ENCODE measurements around the gene STAT5B. TPM values are rescaled to one million over a fixed set of nuclear protein-coding genes. Genes with fewer than 3 reads are reported as not detected.

STAT5B gene
- total RNA-seq, 2 experiments from 2014 or later, result 128 to 129 TPM

DNA sequence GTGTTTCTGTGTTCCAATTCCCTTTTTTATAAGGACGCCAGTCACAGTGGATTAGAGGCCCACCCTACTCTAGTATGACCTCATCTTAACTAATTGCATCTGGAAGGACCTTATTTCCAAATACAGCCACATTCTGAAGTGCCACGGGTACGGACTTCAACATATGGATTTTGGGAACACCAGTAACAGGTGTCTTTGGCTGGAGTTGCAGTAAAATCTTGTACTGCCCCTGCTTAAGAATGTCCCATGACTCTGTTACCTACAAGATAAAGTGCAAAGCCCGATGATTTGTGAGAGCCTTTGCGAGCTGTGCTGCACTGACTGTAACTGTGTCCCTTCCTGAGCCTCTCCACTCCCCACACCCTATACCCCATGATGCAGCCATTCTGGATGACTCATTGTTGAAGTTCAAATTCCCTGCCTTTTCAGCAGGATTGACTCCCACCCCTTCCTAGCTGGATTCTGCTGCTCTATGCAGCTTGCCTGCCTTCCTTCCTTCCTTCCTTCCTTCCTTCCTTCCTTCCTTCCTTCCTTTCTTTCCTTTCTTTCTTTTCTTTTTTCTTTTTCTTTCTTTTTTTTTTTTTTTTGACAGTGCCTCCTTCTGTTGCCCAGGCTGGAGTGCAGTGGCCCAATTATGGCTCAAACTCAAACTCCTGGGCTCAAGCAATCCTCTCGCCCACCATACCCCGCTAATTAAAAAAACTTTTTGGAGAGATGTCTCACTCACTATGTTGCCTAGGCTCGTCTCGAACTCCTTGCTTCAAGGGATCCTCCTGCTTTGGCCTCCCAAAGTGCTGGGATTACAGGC, 93.1 kb downstream of the STAT5B start:
- POLR2A ChIA-PET, result interaction anchor here (1.0 to 1.6 kb wide), 5 partner anchors 11 to 206 kb away, joined by 3 to 5 read pairs (median 4); partner anchors contain the start of genes GHDC, STAT5A and STAT5B
- H3K4me3 Mint-ChIP-seq, result peak overlapping the region; percentile 82
- DNase-seq (no peak), ATAC-seq (no peak)
- CTCF ChIA-PET, result interaction anchor here (0.5 to 4.9 kb wide), 11 partner anchors 10 to 344 kb away, joined by 3 to 28 read pairs (median 3); partner anchors contain the start of genes GHDC and KAT2A
- no peaks in the 10 kb centered on the region for H3K9me3 Mint-ChIP-seq
- no peaks in the 10 kb centered on the region for H3K36me3 Mint-ChIP-seq (ENCODE audit: low read depth)
- peak overlapping the region; percentile 75 for H3K27ac Mint-ChIP-seq
- TF ChIP-seq, protein P1, sequence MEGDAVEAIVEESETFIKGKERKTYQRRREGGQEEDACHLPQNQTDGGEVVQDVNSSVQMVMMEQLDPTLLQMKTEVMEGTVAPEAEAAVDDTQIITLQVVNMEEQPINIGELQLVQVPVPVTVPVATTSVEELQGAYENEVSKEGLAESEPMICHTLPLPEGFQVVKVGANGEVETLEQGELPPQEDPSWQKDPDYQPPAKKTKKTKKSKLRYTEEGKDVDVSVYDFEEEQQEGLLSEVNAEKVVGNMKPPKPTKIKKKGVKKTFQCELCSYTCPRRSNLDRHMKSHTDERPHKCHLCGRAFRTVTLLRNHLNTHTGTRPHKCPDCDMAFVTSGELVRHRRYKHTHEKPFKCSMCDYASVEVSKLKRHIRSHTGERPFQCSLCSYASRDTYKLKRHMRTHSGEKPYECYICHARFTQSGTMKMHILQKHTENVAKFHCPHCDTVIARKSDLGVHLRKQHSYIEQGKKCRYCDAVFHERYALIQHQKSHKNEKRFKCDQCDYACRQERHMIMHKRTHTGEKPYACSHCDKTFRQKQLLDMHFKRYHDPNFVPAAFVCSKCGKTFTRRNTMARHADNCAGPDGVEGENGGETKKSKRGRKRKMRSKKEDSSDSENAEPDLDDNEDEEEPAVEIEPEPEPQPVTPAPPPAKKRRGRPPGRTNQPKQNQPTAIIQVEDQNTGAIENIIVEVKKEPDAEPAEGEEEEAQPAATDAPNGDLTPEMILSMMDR (IDR thresholded peaks at IDR 0.05), result no peak
- peaks cover 43% of the 10 kb centered on the region for H3K4me1 Mint-ChIP-seq (ENCODE audit: low read depth)
- H3K27me3 Mint-ChIP-seq, result peaks cover 21% of the 10 kb centered on the region
- intact Hi-C loops (cut with micrococcal nuclease), result no loop called here

DNA sequence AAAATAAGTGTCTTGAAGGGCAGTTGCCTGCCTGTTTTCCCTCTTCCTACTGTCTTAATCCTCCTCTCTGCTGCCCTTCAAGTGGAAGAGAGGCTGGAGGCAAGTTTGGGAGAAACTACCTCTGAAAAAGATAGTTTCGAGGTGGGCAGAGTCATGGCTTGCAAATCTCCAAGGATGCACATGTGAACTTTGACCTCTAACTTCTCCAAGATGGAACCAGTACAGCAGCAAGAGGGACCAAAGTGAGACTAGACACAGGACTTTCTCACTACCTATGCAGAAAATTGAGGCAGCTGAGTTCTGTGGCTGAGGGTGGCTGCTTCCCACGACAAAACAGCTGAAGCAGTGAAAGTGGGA, 94.4 kb downstream of the STAT5B start:
- H3K27ac Mint-ChIP-seq, result no peak overlapping the region
- ATAC-seq (no peak), DNase-seq (no peak)
- H3K27me3 Mint-ChIP-seq, result peaks cover 21% of the 10 kb centered on the region
- CTCF ChIA-PET, result interaction anchor here (0.5 to 4.9 kb wide), 22 partner anchors 8 to 493 kb away, joined by 3 to 28 read pairs (median 4); partner anchors contain the start of genes DHX58, DNAJC7, EIF1 and GHDC
- intact Hi-C loops (cut with micrococcal nuclease), result no loop called here
- H3K36me3 Mint-ChIP-seq (ENCODE audit: low read depth), result no peaks in the 10 kb centered on the region
- TF ChIP-seq, protein P1 (IDR thresholded peaks at IDR 0.05), result no peak
- peaks cover 43% of the 10 kb centered on the region for H3K4me1 Mint-ChIP-seq (ENCODE audit: low read depth)
- POLR2A ChIA-PET, result interaction anchor here (0.9 to 2.3 kb wide), 5 partner anchors 8 to 131 kb away, joined by 3 to 9 read pairs (median 5); partner anchors contain the start of gene GHDC
- H3K4me3 Mint-ChIP-seq, result peak overlapping the region; percentile 59
- H3K9me3 Mint-ChIP-seq, result no peaks in the 10 kb centered on the region

DNA sequence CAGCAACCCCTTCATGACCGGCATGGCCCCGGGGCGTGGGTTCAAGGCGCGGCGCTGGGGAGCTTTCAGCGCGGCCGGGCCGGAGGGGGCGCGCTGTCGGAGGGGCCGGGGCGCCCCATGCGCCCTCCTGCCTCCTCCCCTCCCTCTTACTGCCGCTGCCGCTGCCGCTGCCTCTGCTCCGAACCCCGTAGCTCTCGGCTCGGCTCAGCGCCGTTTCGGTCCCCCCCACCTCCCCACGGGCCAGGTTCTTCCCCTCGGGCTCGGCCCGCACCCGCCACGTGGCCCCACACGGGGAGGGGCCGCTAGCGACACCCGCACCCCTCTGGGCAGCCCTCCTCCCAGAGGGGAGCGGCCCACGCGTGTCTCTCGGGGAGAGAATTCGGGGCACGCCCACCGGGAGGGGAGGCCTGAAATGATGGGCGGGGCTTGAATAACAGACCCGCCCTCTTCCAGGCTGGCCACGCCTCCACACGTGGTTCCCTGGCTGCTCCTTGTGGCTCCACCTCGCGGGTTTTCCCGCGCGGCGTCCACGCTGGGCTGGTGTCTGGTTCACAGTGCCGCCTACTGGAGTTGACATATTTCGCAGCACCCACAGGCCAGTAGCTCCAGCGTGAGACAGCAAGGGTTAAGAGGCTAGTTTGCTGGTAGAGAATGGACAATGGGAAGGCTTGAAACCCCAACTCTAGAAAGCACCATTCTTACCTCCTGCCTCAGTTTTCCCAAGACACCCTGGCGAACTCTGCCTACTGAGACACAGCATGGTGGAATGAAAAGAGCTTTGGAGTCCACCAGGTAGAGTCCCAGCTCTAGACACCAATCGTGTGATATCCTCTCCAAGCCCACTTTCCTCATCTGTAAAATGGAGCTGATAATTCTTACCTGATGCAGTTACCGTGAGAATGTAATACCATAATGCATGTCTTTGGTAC, 95.0 kb downstream of the STAT5B start, which contains the start of gene KCNH4:
KCNH4 (minus strand) TSS at position 221 of the 929 bp plus-strand sequence; CDS start at position 24, 197 bp downstream.
- CTCF ChIA-PET, result interaction anchor here (0.5 to 4.9 kb wide), 27 partner anchors 9 to 492 kb away, joined by 3 to 28 read pairs (median 4); partner anchors contain the start of genes DHX58, DNAJC7, EIF1 and GHDC
- peaks cover 21% of the 10 kb centered on the region for H3K27me3 Mint-ChIP-seq
- H3K36me3 Mint-ChIP-seq (ENCODE audit: low read depth), result no peaks in the 10 kb centered on the region
- TF ChIP-seq, protein P1 (IDR thresholded peaks at IDR 0.05), result peak; percentile 68
- H3K4me3 Mint-ChIP-seq, result peak within 1 kb of the TSS; percentile 59
- H3K9me3 Mint-ChIP-seq, result no peaks in the 10 kb centered on the region
- intact Hi-C loops (cut with micrococcal nuclease), result no loop called here
- H3K27ac Mint-ChIP-seq, result no peak within 1 kb of the TSS
- POLR2A ChIA-PET, result interaction anchor here (0.6 to 2.3 kb wide), 8 partner anchors 9 to 132 kb away, joined by 3 to 9 read pairs (median 3); partner anchors contain the start of gene GHDC
- DNase-seq (peak; percentile 92), ATAC-seq (peak; percentile 65)
- peaks cover 43% of the 10 kb centered on the region for H3K4me1 Mint-ChIP-seq (ENCODE audit: low read depth)

DNA sequence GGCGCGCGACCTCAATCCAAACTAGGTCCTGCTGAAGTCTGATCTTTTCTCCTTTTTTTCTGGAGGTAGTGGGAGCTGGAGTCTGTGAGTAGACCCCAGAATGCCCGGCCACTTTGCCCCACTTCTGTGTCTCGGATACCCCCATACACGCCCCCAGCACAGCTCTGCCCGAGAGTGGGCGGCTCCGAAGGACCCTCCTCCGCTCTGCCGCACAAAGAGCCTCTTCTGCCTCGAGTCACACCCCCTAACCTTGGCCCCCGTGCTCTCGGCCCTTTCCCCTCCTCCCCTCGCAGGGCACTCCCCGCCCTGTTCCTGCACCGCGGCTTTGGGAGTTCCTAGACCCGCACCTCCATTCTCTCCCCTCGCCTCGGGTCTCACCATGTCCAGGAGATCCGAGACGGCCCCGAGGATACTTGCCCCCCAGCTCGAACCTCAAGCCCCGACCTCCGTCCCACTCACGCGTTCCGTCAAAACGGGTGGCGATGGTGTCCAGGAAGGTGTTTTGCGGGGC, 95.7 kb downstream of the STAT5B start:
- Mint-ChIP-seq H3K9me3 (no peaks in the 10 kb centered on the region), H3K36me3 (ENCODE audit: low read depth) (no peaks in the 10 kb centered on the region), H3K4me1 (ENCODE audit: low read depth) (peaks cover 43% of the 10 kb centered on the region), H3K27me3 (peaks cover 21% of the 10 kb centered on the region), H3K4me3 (peak overlapping the region; percentile 49), H3K27ac (no peak overlapping the region)
- TF ChIP-seq, protein P1 (IDR thresholded peaks at IDR 0.05), result no peak
- intact Hi-C loops (cut with micrococcal nuclease), result no loop called here
- POLR2A ChIA-PET, result interaction anchor here (0.6 to 2.3 kb wide), 6 partner anchors 10 to 109 kb away, joined by 3 to 9 read pairs (median 4); partner anchors contain the start of gene GHDC
- ATAC-seq, result no peak
- CTCF ChIA-PET, result interaction anchor here (0.6 to 4.9 kb wide), 13 partner anchors 15 to 226 kb away, joined by 3 to 28 read pairs (median 3); partner anchors contain the start of genes DHX58, GHDC and KAT2A
- DNase-seq, result no peak

Data from activated CD8-positive, alpha-beta T cell treated with anti-CD3 and anti-CD28 coated beads for 36 hours (primary cell).